Activated T-helper 1 cell treated with anti-CD3 and anti-CD28 coated beads, Interleukin-12 subunit alpha, Interleukin-12 subunit beta, Interleukin-2, Interleukin-4 antibody, amounts not matched to agents 30 ng/mL and 10 ng/mL and 1 ng/mL, durations not matched to agents 14 hours and 24 hours and 36 hours (primary cell): ENCODE data around the gene RUNX3. TPM values are rescaled to one million over a fixed set of nuclear protein-coding genes. Genes with fewer than 3 reads are reported as not detected.

Source experiments
- DNase-seq: peaks from one replicate; pipeline ENCODE4 v3.0.0; 2021; ENCODE audit warnings: low spot score
- H3K27ac Mint-ChIP-seq: one replicate; pipeline ENCODE4 v1.8.0; 2021; ENCODE audit warnings: mild to moderate bottlenecking, mixed read lengths
- H3K27me3 Mint-ChIP-seq: one replicate; pipeline ENCODE4 v1.8.0; 2022; ENCODE audit warnings: mild to moderate bottlenecking, moderate library complexity, mixed read lengths; ENCODE audit not compliant: insufficient read depth
- H3K36me3 Mint-ChIP-seq: one replicate; pipeline ENCODE4 v1.8.0; 2021; ENCODE audit warnings: low read depth, mixed read lengths
- H3K4me1 Mint-ChIP-seq: one replicate; pipeline ENCODE4 v1.8.0; 2021; ENCODE audit warnings: low read depth, mixed read lengths
- H3K4me3 Mint-ChIP-seq: one replicate; pipeline ENCODE4 v1.8.0; 2021; ENCODE audit warnings: mild to moderate bottlenecking, moderate library complexity, mixed read lengths
- H3K9me3 Mint-ChIP-seq: one replicate; pipeline ENCODE4 v1.8.0; 2021; ENCODE audit warnings: mixed read lengths
- intact Hi-C: fragments of 100-400 bp; cut with micrococcal nuclease; formaldehyde crosslinking; loops from one replicate; pipeline ENCODE4 v1.15.1; 2024
- total RNA-seq: library from RNA; stranded (reverse); gene quantifications from 2 replicates; pipeline ENCODE4 v1.2.3, GENCODE V29; 2022

The RUNX3 gene
- total RNA-seq, 1 donor from 2014 or later: 133 TPM

DNA sequence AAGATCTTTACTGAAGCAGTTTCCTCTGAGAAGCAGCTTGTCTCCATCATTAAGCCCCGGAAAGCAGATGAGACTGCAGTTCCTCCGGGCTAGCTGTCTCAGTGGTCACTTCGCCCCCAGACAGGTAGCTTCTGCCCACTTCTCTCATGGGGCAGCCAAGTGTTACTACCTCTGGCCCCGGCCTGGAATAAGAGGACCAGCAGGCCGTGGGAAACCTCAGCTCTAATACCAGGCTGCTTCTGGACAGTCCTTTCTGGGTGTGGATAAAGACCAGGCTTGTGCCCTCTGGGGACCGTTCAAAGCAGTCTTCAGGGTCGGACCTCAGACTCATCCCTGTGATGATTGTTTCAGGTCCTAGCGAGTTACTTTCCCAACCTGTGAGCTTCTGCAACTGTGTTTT, 54.8 kb downstream of the RUNX3 start:
- Mint-ChIP-seq H3K36me3 (no peaks in the 10 kb centered on the region), H3K9me3 (no peaks in the 10 kb centered on the region), H3K4me3 (no peak overlapping the region), H3K27me3 (peaks cover 21% of the 10 kb centered on the region), H3K27ac (no peak overlapping the region), H3K4me1 (no peaks in the 10 kb centered on the region)
- no peak for DNase-seq
- intact Hi-C loops: no loop called here

DNA sequence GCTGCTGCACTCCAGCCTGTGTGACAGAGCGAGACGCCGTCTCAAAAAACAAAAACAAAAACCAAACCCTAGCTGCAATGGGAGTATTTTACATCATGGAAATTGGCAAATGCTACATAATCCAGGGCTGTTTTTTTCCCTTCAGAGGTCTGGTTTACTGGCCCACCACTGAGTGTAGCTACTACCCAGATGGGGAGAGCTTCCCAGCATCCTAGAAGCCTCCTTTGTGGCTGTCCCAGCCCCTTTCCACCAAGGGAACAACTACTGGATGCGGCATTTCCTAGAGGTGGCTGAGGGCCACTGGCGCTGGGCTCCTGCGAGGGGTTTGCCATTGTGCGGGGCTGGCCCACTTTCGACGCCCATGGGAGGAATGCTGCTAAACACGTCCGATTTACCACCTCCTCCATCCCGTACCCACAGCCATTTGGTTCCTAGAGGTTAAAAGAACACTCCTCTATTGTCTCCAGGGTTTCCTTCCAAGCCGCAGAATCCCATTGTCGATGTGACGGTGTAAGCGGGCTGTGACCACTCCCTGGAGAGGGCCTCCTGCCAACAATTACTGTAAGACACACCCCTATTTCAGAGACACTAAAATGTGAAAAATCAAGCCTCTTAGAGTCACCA, 55.4 kb downstream of the RUNX3 start:
- H3K9me3 Mint-ChIP-seq: no peaks in the 10 kb centered on the region
- DNase-seq: no peak
- peaks cover 16% of the 10 kb centered on the region for H3K27me3 Mint-ChIP-seq
- H3K36me3 Mint-ChIP-seq: no peaks in the 10 kb centered on the region
- intact Hi-C loops: no loop called here
- peak overlapping the region; percentile 32 for H3K27ac Mint-ChIP-seq
- no peak overlapping the region for H3K4me3 Mint-ChIP-seq
- H3K4me1 Mint-ChIP-seq: no peaks in the 10 kb centered on the region

DNA sequence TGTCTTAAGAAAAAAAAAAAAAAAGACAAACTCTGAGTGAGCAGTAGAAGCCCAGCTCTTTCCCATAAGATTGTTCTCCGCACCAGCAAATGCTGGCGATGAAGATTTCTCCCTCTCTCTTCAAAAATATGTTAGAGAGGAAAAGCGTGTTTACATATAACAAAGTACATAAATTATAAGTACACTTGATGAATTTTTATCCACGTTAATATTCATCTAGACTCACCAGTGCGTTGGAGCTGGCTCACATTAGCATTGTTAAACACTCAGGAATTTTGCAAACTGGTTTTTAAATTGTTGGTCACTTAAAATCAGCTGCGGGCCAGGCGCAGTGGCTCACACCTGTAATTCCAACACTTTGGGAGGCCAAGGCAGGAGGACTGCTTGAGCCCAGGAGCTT, 56.0 kb downstream of the RUNX3 start:
- Mint-ChIP-seq H3K27ac (no peak overlapping the region), H3K4me3 (no peak overlapping the region), H3K9me3 (no peaks in the 10 kb centered on the region), H3K4me1 (no peaks in the 10 kb centered on the region), H3K36me3 (no peaks in the 10 kb centered on the region), H3K27me3 (peaks cover 16% of the 10 kb centered on the region)
- intact Hi-C loops: no loop called here
- DNase-seq: no peak

DNA sequence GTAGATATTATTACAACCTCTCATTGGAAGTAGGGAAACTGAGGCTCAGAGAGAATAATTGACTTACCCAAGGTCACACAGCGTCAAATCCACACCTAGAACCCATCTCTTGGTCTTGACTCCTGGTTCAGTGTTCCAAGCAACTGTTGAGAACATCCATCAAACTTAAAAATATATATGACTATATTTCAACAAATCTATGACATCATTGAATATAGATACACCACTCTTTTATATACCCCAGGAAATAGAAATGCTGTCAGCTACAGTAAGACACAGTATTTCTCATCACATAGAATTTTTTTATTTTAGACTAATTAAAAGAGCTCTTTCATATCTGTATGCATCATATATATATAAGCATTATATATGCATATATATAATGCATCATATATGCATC, 56.9 kb downstream of the RUNX3 start:
- Mint-ChIP-seq H3K27me3 (peaks cover 15% of the 10 kb centered on the region), H3K4me3 (no peak overlapping the region), H3K36me3 (no peaks in the 10 kb centered on the region), H3K9me3 (no peaks in the 10 kb centered on the region), H3K27ac (no peak overlapping the region), H3K4me1 (no peaks in the 10 kb centered on the region)
- intact Hi-C loops: no loop called here
- DNase-seq: no peak

DNA sequence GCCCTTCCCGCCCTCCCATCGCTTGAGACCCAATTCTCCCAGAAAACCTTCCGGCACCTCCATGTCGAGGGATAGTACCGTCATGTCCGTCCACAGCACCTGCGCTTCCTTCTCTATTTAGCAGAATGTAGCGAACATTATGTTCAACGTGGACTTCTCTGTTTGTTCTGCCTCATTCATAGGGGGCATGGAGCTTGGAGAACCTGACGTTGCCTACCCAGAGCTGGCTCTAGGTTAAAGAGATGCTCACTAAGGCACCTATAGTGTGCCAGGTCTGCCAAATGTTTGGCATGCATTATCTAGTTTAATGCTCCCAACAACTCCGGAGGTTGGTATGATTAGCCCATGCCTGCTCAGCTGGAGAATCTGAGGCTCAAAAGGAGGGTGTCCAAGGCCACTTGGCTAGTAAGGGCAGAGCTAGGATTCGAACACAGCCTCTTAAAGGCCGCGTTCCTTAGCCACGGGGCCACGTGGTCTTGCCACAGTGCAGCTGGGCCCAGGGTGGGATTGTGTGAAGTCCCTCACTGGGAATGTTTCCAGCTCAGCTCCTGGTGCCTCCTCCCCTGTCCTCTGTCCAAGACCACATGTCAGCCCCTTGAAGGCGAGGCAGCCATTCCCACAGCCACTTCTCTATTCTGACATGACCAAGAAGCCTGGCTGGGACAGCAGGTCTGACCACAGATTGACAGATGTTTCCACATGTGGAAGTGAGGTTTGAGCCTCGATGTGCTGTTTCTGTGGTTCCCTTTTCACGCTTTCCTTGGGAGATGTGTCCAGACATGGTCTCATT, 57.8 kb downstream of the RUNX3 start:
- intact Hi-C loops: no loop called here
- no peaks in the 10 kb centered on the region for H3K9me3 Mint-ChIP-seq
- no peaks in the 10 kb centered on the region for H3K4me1 Mint-ChIP-seq
- no peak overlapping the region for H3K4me3 Mint-ChIP-seq
- no peak for DNase-seq
- H3K27me3 Mint-ChIP-seq: peaks cover 20% of the 10 kb centered on the region
- H3K27ac Mint-ChIP-seq: no peak overlapping the region
- no peaks in the 10 kb centered on the region for H3K36me3 Mint-ChIP-seq

DNA sequence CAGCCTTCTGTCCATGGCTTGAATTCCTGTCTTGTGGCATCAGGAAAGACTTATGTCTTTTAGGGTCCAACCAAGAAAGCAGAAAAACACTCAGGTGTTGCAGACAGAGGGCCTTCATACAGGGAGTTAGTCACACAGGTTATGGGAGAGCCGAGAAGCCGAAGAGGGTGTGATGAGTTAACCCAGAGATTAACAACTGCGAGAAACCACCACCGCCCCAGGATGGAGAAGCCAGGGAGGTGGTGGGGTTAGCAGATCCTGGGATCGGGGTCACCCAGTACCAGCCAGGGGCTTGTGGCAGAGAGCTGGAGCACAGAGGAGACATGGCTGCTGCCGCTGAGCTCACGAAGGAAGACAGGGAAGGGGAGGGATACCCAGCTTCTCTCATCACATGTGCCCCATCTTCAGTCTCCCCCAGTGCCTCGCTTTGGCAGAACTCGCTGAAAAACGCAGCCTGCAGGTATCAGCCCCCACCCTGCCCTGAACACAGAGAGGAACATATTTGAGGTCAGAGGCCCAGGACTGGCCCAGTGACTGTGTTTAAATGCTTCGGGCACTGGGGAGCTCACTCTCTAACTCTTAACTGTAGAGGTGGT, 58.7 kb downstream of the RUNX3 start:
- no peaks in the 10 kb centered on the region for H3K4me1 Mint-ChIP-seq
- intact Hi-C loops: no loop called here
- DNase-seq: no peak
- H3K36me3 Mint-ChIP-seq: no peaks in the 10 kb centered on the region
- H3K9me3 Mint-ChIP-seq: no peaks in the 10 kb centered on the region
- no peak overlapping the region for H3K4me3 Mint-ChIP-seq
- peaks cover 19% of the 10 kb centered on the region for H3K27me3 Mint-ChIP-seq
- no peak overlapping the region for H3K27ac Mint-ChIP-seq

DNA sequence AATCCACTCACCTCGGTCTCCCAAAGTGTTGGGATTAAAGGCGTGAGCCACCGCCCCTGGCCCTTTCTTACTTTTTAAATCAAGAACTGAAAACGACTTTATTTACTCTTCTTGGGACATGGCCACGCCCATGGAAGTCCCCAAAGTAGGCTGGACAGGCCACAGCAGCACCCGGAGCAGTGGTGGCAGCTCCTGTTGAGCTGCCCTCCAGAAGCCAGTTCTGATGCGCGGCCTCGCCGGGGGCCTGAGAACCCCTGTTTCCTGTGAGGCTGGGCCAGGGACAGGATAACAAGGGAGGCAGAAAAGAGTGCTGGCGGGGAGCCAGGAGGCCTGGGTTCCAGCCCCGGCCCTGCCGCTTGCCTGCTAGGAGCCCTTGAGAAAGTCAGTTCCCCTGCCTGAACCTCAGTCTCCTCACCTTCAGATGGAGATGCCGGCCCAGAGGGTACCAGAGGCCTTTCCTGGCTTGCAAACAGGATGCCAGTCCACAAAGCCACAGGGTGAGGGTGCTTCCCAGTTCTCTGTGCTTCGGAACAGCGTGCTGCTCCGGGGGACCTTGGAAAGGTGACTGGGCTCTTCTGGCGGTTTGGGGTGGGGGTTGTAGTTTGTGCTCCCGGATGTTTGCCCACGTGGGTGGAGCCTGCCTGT, 59.4 kb downstream of the RUNX3 start:
- peaks cover 19% of the 10 kb centered on the region for H3K27me3 Mint-ChIP-seq
- H3K27ac Mint-ChIP-seq: no peak overlapping the region
- H3K4me1 Mint-ChIP-seq: no peaks in the 10 kb centered on the region
- no peaks in the 10 kb centered on the region for H3K9me3 Mint-ChIP-seq
- no peak for DNase-seq
- intact Hi-C loops: no loop called here
- no peak overlapping the region for H3K4me3 Mint-ChIP-seq
- no peaks in the 10 kb centered on the region for H3K36me3 Mint-ChIP-seq

DNA sequence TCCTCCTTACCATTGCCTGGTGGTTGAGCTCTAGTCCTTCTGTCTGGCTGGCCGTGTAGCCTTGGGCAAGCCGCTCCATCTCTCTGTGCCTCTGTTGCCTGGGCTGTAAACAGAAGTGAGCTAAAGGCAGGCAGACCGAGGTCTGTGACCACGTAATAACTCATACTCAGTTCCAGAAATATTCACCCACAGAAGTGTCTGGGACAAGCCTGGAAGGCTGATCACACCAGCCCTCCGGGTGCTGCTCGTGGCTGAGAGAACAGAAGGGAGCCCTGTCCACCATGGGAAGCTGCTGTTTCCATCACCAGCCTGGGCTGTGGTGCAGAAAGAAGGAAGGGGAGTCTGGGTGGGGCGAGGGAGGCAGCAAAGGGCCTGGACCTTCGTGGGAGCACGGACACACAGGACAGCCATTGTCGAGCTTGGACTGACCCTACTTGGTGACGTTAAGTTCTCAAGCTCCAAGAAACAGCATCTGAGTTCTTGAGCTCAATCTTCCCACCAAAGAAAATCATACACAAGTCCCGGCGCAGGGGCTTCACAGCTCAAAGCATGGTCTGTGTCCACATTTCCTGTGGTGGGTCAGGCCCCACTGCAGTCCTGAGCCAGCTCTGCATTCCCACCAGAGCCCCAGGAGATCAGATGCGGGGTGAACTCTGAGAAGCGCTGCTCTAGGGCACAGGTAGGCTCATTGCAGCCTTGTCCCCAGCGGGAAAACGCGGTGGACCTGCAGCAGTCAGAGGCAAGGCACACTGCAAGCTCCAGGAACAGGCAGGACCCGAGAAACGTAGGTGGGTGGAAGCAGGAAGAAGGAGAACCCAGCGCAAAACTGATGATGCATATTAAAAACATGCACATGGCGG, 61.8 kb downstream of the RUNX3 start:
- Mint-ChIP-seq H3K27me3 (peaks cover 15% of the 10 kb centered on the region), H3K27ac (no peak overlapping the region), H3K9me3 (no peaks in the 10 kb centered on the region), H3K4me3 (no peak overlapping the region), H3K36me3 (no peaks in the 10 kb centered on the region), H3K4me1 (no peaks in the 10 kb centered on the region)
- no peak for DNase-seq
- intact Hi-C loops: no loop called here

DNA sequence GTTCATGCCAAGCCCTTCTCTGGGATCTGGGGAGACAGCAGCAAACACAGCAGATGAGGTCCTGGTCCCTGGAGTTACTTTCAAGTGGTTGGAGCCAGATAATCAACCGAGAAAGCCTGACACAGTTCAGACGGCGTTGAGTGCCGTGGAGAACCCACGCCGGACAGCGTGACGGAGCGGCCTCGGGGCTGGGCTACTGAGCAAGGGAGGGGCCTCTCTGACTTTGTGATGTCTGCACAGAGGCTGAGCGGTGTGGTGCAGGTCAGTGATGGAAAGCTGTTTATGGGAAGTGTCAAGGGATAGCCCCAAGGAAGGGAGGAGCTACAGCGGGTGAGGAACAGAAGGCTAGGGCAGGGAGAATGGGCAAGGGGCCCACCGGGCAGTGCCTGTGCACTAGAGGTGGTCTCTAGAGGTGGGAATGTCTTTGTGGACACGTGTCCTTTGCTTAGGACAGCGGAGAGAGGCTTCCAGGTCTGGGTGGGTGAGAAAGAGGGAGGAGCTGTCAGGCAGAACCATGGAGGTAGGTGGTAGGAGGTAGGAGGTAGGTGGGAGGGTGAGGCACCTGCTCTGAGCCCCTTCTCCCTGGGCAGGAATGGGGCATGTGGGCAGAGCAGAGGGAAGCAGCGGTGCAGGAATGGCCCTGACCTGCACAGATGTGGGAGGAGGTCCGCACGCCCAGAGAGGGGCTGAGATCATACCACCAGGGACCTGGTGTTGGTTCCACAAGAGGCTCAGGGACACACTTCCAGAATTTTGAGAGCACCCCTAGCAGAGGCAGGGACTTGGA, 62.8 kb downstream of the RUNX3 start:
- no peaks in the 10 kb centered on the region for H3K36me3 Mint-ChIP-seq
- H3K4me3 Mint-ChIP-seq: no peak overlapping the region
- intact Hi-C loops: no loop called here
- DNase-seq: no peak
- peaks cover 15% of the 10 kb centered on the region for H3K27me3 Mint-ChIP-seq
- H3K9me3 Mint-ChIP-seq: no peaks in the 10 kb centered on the region
- H3K27ac Mint-ChIP-seq: no peak overlapping the region
- no peaks in the 10 kb centered on the region for H3K4me1 Mint-ChIP-seq

DNA sequence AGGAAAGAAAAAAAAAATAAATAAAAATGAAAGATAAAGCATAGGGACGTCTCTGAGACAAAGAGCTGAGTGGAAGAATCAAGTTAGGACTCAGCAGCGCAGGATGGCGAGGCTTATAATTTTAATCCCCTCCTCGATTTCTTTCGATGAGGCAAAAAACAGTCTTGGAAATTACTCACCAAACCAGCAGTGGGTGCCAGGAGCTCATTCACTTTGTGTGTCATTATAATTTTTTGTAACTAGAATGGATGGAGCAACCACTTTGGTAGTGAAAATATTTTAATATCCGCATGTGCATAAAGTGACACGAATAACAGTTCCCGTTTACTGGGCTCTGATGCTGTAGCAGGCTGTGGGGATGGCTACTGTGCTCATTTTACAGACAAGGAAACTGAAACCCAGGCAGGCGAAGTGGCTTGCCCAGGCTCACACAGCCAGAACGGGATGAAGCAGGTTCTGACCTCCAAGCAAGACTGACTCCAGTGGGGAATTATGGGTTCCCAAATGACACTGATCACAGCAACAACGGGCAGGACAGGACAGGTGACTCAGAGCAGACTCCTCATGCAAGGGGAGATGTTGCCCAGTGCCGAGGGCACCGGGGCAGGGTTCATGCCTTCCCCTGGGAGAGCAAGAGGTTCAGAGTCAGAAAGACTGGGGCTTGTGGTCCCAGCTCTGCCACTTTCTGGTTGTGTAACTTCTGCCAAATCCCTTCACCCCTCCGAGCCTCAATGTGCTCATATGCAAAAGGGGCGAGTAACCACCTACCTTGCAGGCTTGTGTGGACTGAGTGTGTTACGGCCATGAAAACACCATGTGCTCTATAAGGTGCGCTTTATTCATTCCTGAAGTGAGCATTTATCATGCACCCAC, 63.6 kb downstream of the RUNX3 start:
- DNase-seq: no peak
- no peaks in the 10 kb centered on the region for H3K4me1 Mint-ChIP-seq
- no peaks in the 10 kb centered on the region for H3K36me3 Mint-ChIP-seq
- peaks cover 14% of the 10 kb centered on the region for H3K27me3 Mint-ChIP-seq
- H3K27ac Mint-ChIP-seq: no peak overlapping the region
- H3K9me3 Mint-ChIP-seq: no peaks in the 10 kb centered on the region
- H3K4me3 Mint-ChIP-seq: no peak overlapping the region
- intact Hi-C loops: no loop called here

DNA sequence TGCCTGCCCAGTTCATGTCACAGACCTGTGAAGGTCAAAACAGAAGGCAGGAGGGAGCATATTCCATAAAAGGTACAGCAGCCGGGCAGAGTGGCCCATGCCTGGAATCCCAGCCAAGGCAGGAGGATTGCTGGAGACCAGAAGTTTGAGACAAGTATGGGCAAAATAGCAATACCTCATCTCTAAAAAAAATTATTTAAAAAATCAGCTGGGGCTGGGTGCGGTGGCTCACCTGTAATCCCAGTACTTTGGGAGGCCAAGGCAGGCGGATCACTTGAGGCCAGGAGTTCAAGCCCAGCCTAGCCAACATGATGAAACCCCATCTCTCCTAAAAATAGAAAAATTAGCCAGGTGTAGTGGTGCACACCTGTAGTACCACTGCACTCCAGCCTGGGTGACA, 64.5 kb downstream of the RUNX3 start:
- H3K27me3 Mint-ChIP-seq: peaks cover 14% of the 10 kb centered on the region
- no peaks in the 10 kb centered on the region for H3K36me3 Mint-ChIP-seq
- intact Hi-C loops: no loop called here
- no peak overlapping the region for H3K4me3 Mint-ChIP-seq
- no peak overlapping the region for H3K27ac Mint-ChIP-seq
- DNase-seq: no peak
- no peaks in the 10 kb centered on the region for H3K4me1 Mint-ChIP-seq
- no peaks in the 10 kb centered on the region for H3K9me3 Mint-ChIP-seq
